Ovary (tissue), 3 donors: ENCODE measurements around the gene SYVN1.

Source experiments
- CTCF ChIP-seq, 3 donors: fragments of 450-650 bp in 2 of 3; fragments of 200-600 bp in 1 of 3; IDR thresholded peaks; one replicate each; pipeline versions ENCODE4 v1.5.1 to v1.8.0; 2016 to 2022; ENCODE audit warnings: antibody characterized with exemption in 3 of 3, mild to moderate bottlenecking in 1 of 3
- EP300 ChIP-seq: sonication (generic); formaldehyde crosslinking; IDR thresholded peaks from one replicate; pipeline ENCODE4 v1.6.1; 2017; ENCODE audit warnings: antibody characterized with exemption
- POLR2A ChIP-seq: fragments of 450-650 bp; IDR thresholded peaks from one replicate; pipeline ENCODE4 v1.6.1; 2017; ENCODE audit warnings: antibody characterized with exemption, mild to moderate bottlenecking, moderate library complexity
- donor health status: DM: no; HTN: no; CAD: no.

GRCh38 chr11:65100674-65101350 lies 33.5 kb downstream of the SYVN1 start:
- TF ChIP-seq CTCF (IDR thresholded peaks at IDR 0.05) (no peak), EP300 (no peak), POLR2A (no peak)
